ENCODE data around the gene NFATC2.

Gene NFATC2

GRCh38 chr20:51426718-51427650 is 115.5 kb downstream of the NFATC2 start:
- no peak for DNase-seq

GRCh38 chr20:51425347-51426106 is 117.0 kb downstream of the NFATC2 start:
- no peak for DNase-seq

GRCh38 chr20:51424270-51425117 is 118.0 kb downstream of the NFATC2 start:
- no peak for DNase-seq

- no peak for DNase-seq
Measured at GRCh38 chr20:51423810-51424209, 118.7 kb downstream of the NFATC2 start.

- no peak for DNase-seq
Measured at GRCh38 chr20:51423290-51423667, 119.2 kb downstream of the NFATC2 start.

- no peak for DNase-seq
Measured at GRCh38 chr20:51422514-51423289, 119.8 kb downstream of the NFATC2 start.

GRCh38 chr20:51420805-51421204 is 121.7 kb downstream of the NFATC2 start:
- no peak for DNase-seq

- no peak for DNase-seq
Measured at GRCh38 chr20:51420111-51420510, 122.4 kb downstream of the NFATC2 start.

GRCh38 chr20:51419646-51420045 is 122.9 kb downstream of the NFATC2 start:
- peak; percentile 22 for DNase-seq

GRCh38 chr20:51419231-51419630 is 123.3 kb downstream of the NFATC2 start:
- no peak for DNase-seq

GRCh38 chr20:51418137-51418529 is 124.4 kb downstream of the NFATC2 start:
- DNase-seq: no peak

- no peak for DNase-seq
Measured at GRCh38 chr20:51417250-51418136, 125.0 kb downstream of the NFATC2 start.

- no peak for DNase-seq
Measured at GRCh38 chr20:51416532-51417249, 125.8 kb downstream of the NFATC2 start.

- no peak for DNase-seq
Measured at GRCh38 chr20:51413857-51414256, 128.7 kb downstream of the NFATC2 start.

- peak; percentile 96 for DNase-seq
Measured at GRCh38 chr20:51412951-51413481, 129.5 kb downstream of the NFATC2 start.

- no peak for DNase-seq
Measured at GRCh38 chr20:51412333-51412871, 130.1 kb downstream of the NFATC2 start.

- peak; percentile 35 for DNase-seq
Measured at GRCh38 chr20:51411870-51412269, 130.6 kb downstream of the NFATC2 start.

- no peak for DNase-seq
Measured at GRCh38 chr20:51410586-51411325, 131.8 kb downstream of the NFATC2 start.
